ENCODE results near the gene SLC4A2.

SLC4A2 gene

DNA sequence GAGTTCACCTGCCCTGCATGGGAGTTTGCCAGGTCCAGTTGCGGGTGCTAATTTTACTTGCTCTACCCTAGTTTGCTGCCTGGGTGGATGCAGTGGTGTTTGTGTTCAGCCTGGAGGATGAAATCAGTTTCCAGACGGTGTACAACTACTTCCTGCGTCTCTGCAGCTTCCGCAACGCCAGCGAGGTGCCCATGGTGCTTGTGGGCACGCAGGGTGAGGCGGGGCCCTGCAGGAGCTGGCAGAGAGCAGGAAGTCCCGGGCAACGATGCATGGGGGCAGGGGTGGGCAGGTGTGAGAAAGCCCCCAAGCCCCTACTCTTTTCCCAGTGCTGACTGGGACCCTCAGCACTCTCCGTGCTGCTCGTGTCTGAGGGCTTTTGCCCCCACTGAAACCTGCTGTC, 58.2 kb downstream of the SLC4A2 start:
- DNase-seq = peak in 4 of 6 experiments; percentile 12 to 58 (median 30)

DNA sequence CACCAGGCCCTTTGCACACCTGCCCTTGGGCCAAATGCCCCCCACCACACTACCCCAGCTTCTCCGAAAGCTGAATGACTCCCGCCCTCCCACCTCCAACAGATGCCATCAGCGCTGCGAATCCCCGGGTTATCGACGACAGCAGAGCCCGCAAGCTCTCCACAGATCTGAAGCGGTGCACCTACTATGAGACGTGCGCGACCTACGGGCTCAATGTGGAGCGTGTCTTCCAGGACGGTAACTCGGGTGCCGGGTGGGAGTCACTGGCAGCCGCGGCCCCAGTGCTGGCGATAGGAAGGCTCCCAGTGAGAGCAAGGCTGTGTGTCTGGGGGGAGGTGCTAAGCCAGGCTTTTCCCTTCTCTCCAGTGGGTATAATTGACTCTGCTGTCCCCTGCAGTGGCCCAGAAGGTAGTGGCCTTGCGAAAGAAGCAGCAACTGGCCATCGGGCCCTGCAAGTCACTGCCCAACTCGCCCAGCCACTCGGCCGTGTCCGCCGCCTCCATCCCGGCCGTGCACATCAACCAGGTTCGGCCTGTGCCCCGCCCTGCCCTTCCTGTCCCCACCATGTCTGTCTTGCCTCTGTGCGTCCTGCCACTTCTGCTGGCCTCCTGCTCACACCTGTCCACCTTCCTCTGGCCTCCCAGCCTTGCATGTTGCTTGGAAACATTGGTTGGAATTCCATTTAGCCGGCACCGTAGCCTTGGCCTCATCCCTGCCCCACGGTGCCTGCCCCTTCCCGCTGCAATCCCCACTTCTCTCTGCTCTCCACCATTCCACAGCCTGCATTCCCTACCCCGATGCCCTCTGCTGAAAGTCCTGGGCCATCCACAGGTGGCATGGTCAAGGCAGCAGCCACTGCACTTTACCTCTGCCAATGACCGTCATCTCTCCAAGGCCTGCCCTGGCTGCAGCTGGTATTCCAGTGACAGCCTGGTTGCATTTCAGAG, 59.0 kb downstream of the SLC4A2 start:
- no peak for DNase-seq

GRCh38 chr7:151119055-151119415, 59.6 kb downstream of the SLC4A2 start:
- DNase-seq = no peak

GRCh38 chr7:151119902-151120301, 60.5 kb downstream of the SLC4A2 start:
- no peak for DNase-seq

- no peak for DNase-seq
Measured at GRCh38 chr7:151120896-151121295, 61.5 kb downstream of the SLC4A2 start.

DNA sequence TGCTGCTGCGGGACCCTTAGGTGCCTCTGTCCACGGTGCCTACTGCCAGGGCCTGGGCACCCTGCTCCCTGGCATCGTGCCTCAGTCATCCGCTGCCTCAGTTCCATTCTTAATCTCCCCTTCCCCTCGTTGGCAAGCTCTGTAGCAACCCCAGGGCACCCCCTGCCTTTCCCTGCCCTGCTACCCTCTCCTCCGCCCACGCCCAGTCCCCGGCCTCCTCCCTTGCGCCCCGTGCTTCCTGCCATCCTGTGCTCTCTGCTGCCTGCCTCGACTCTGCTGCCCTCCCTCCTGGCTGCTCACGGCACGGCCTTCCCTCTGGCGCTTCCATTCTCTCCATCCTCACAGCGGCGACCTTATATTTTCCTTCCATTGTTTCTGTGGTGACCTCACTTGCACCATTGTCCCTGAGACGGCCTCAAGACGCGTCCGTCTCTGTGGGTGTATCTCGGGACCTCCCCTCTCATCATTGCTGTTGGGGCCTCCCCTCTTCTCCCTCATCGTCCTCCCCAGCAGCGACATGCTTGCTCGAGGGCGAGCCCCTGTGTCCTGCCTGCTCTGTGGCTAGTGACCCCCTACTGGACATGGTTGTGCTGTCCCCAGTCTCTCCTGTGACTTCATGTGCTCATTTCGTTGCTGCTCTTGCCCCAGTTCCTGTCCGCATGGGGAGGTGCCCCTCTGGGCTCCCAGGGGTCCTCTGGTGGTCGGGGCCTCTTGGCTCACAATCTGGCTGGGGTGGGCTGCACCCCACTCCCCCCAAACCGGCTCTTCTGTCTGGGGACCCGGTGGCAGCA, 62.2 kb downstream of the SLC4A2 start:
- no peak for DNase-seq

GRCh38 chr7:151122276-151122675, 62.9 kb downstream of the SLC4A2 start:
- DNase-seq = no peak

DNA sequence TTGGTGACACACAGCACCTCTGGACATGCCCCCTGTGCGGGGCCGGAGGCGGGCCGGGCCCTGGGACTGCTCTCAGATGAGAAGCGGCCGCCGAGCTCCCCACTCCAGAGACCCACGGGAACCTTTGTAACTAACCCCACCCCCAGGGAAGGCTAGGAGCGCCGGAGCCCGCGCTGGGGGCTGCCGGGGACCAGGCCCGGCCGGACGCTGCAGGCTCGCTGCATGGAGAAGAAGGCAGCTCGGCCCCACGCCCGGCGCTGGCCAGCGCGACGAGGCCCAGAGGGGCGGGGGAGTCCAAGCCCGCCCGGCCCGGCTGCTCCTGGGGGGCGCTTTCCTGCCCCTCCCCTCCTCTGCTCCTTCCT, 63.4 kb downstream of the SLC4A2 start:
- DNase-seq = no peak

- DNase-seq = no peak
Measured at GRCh38 chr7:151123158-151123821, 63.9 kb downstream of the SLC4A2 start.

GRCh38 chr7:151123822-151124464, 64.6 kb downstream of the SLC4A2 start:
- peak; percentile 56 to 89 (median 74) for DNase-seq

GRCh38 chr7:151124481-151124880, 65.1 kb downstream of the SLC4A2 start:
- no peak for DNase-seq

- no peak for DNase-seq
Measured at GRCh38 chr7:151124899-151125399, 65.6 kb downstream of the SLC4A2 start.

DNA sequence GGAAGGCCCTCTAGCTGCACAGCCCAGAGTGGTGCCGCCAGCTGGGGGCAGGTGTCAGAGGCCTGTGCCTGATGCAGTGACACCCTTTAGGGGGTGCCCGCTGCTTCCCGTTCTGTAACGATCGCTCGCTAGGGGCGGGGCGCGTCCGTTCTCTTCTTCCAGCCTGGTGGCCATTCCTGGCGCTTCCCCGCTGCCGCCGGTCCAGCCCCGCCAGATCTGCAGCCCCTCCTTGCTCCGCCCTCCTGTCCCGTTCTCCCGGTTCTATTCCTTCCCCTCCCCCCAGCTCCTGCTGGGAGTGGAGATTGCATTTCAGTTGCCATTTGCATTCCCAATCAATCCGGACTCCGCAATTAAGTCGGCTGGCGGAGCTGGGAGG, 66.1 kb downstream of the SLC4A2 start:
- no peak for DNase-seq

DNA sequence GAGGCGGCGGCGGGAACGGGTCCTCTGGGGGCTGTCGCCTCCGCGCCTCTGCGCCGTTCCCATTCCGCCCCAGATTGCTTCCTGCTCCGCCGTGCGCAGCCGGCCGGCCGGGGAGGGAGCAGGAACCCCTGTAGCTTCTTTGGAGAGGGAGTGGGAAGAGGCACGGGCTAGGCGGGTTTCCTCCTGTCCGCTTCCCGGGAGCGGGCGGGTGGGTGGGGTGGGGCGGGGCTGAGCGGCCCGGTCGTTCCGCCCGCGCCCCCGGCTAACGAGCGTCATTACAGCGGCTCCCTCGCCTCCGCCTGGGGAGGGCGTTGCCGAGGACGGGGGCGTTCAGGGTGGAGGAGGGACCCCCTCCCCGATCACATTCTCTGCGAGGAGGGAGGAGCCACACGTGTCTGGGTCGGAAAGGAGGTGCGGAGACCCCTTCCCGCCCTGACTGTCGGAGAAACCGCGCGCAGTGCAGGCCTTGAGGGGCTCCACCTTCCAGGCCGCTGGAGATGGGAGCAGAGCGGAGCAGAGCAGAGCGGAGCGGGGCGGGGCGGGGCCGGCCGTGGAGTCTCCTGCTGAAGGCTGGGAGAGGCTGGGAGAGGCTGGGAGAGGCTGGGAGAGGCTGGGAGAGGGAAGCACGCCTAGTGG, 66.6 kb downstream of the SLC4A2 start:
- no peak for DNase-seq

All from stimulated activated naive CD4-positive, alpha-beta T cell (primary cell).